Measurements from ENCODE around the gene DNAJB11. TPM values are rescaled to one million over a fixed set of nuclear protein-coding genes. Genes with fewer than 3 reads are reported as not detected.

The DNAJB11 gene
- 10 to 100 TPM; 20.1 to 70.9 (median 36.2) TPM for total RNA-seq
- 10 to 100 TPM; 41.8 to 93.2 (median 50.1) TPM for polyA plus RNA-seq
- long read RNA-seq, donor 1, full-length matches to known transcripts, result 24 of 24 reads
- long read RNA-seq, donor 1, partial matches to known transcripts, result 0 of 24 reads
- long read RNA-seq, donor 1, other reads (novel, unspliced or antisense), result 0 of 24 reads
- long read RNA-seq, donor 2, transcript DNAJB11-201 (10 exons, 1,688 nt), result major isoform, 18 of 28 reads
- long read RNA-seq, donor 2, partial matches to known transcripts, result 9 of 28 reads
- long read RNA-seq, donor 2, other reads (novel, unspliced or antisense), result 0 of 28 reads
- long read RNA-seq, donor 3, full-length matches to known transcripts, result 22 of 22 reads
- long read RNA-seq, donor 3, partial matches to known transcripts, result 0 of 22 reads
- long read RNA-seq, donor 3, other reads (novel, unspliced or antisense), result 0 of 22 reads
- long read RNA-seq, donor 4, transcript DNAJB11-201 (10 exons, 1,688 nt), result major isoform, 20 of 20 reads
- long read RNA-seq, donor 4, partial matches to known transcripts, result 0 of 20 reads
- long read RNA-seq, donor 4, other reads (novel, unspliced or antisense), result 0 of 20 reads
- long read RNA-seq, donor 5, transcript DNAJB11-201 (10 exons, 1,688 nt), result major isoform, 56 of 56 reads
- long read RNA-seq, donor 5, partial matches to known transcripts, result 0 of 56 reads
- long read RNA-seq, donor 5, other reads (novel, unspliced or antisense), result 0 of 56 reads
- long read RNA-seq, donor 6, transcript DNAJB11-201 (10 exons, 1,688 nt), result major isoform, 25 of 27 reads
- long read RNA-seq, donor 6, partial matches to known transcripts, result 2 of 27 reads
- long read RNA-seq, donor 6, other reads (novel, unspliced or antisense), result 0 of 27 reads
- long read RNA-seq, donor 7, full-length matches to known transcripts, result 10 of 10 reads
- long read RNA-seq, donor 7, partial matches to known transcripts, result 0 of 10 reads
- long read RNA-seq, donor 7, other reads (novel, unspliced or antisense), result 0 of 10 reads
- long read RNA-seq, donor 8, full-length matches to known transcripts, result 27 of 33 reads
- long read RNA-seq, donor 8, partial matches to known transcripts, result 6 of 33 reads
- long read RNA-seq, donor 8, other reads (novel, unspliced or antisense), result 0 of 33 reads
- long read RNA-seq, donor 9, full-length matches to known transcripts, result 6 of 6 reads
- long read RNA-seq, donor 9, partial matches to known transcripts, result 0 of 6 reads
- long read RNA-seq, donor 9, other reads (novel, unspliced or antisense), result 0 of 6 reads
- long read RNA-seq, donor 10, transcript DNAJB11-201 (10 exons, 1,688 nt), result major isoform, 13 of 13 reads
- long read RNA-seq, donor 10, partial matches to known transcripts, result 0 of 13 reads
- long read RNA-seq, donor 10, other reads (novel, unspliced or antisense), result 0 of 13 reads

DNA sequence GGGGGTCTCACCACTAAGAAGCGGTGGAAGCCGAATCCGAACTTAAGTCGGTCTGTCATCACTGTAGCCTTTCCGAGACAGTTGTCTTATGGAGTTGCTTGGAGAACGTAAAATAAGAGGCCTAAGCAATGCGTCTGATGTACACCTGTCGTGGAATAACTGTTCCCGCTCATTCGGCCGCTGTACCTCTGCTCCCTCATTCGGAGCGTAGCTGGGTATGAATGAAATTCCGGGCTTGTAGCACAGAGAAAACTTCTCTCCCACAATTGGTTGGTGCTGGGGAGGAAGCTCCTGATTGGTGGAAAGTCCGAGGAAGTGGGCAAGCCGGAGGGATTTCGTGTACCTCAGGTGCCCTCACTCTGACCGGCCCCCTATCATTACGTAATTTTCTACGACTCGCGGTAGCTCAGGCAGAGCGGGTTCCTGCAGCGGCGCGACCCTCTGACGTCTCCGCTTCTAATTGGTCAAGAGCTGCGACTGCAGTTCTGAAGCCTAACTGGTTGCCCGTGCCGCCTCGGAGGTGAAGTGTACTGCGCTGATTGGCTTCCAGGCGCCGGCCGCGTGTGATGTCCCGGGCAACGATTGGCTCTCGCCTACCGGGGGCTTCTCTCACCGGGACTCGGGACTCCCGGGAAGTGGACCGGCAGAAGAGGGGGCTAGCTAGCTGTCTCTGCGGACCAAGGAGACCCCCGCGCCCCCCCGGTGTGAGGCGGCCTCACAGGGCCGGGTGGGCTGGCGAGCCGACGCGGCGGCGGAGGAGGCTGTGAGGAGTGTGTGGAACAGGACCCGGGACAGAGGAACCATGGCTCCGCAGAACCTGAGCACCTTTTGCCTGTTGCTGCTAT lies at the start of gene DNAJB11:
TSS of gene DNAJB11 (plus strand) at position 625 of the 845 bp plus-strand sequence. CDS start at position 803, 178 bp downstream.
- peak within 1 kb of the TSS; percentile 88 to 97 (median 92) for H3K27ac ChIP-seq
- TF ChIP-seq POLR2A (IDR thresholded peaks at IDR 0.05), result peak; percentile 79 to 92
- TF ChIP-seq, protein P1, sequence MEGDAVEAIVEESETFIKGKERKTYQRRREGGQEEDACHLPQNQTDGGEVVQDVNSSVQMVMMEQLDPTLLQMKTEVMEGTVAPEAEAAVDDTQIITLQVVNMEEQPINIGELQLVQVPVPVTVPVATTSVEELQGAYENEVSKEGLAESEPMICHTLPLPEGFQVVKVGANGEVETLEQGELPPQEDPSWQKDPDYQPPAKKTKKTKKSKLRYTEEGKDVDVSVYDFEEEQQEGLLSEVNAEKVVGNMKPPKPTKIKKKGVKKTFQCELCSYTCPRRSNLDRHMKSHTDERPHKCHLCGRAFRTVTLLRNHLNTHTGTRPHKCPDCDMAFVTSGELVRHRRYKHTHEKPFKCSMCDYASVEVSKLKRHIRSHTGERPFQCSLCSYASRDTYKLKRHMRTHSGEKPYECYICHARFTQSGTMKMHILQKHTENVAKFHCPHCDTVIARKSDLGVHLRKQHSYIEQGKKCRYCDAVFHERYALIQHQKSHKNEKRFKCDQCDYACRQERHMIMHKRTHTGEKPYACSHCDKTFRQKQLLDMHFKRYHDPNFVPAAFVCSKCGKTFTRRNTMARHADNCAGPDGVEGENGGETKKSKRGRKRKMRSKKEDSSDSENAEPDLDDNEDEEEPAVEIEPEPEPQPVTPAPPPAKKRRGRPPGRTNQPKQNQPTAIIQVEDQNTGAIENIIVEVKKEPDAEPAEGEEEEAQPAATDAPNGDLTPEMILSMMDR (IDR thresholded peaks at IDR 0.05), result no peak
- peak; percentile 98 to 100 (median 100) for DNase-seq
- H3K4me3 ChIP-seq, result peak within 1 kb of the TSS; percentile 75 to 96 (median 89)
- whole genome bisulfite sequencing, 4 donors, result 0 to 1% (median 1%) methylated on average over 14 to 59 of the region's 59 CpGs
- peaks cover 23 to 37% of the 10 kb centered on the region in 2 donors for H3K4me1 ChIP-seq (replicated peaks in 1 of 2)
- no peaks in the 10 kb centered on the region for H3K27me3 ChIP-seq
- intact Hi-C loops (cut with DNase I), result no loop called here
- peaks cover 0 to 21% of the 10 kb centered on the region in 2 donors for H3K36me3 ChIP-seq (replicated peaks in 1 of 2)
- no peaks in the 10 kb centered on the region for H3K9me3 ChIP-seq (replicated peaks in 1 of 3)

DNA sequence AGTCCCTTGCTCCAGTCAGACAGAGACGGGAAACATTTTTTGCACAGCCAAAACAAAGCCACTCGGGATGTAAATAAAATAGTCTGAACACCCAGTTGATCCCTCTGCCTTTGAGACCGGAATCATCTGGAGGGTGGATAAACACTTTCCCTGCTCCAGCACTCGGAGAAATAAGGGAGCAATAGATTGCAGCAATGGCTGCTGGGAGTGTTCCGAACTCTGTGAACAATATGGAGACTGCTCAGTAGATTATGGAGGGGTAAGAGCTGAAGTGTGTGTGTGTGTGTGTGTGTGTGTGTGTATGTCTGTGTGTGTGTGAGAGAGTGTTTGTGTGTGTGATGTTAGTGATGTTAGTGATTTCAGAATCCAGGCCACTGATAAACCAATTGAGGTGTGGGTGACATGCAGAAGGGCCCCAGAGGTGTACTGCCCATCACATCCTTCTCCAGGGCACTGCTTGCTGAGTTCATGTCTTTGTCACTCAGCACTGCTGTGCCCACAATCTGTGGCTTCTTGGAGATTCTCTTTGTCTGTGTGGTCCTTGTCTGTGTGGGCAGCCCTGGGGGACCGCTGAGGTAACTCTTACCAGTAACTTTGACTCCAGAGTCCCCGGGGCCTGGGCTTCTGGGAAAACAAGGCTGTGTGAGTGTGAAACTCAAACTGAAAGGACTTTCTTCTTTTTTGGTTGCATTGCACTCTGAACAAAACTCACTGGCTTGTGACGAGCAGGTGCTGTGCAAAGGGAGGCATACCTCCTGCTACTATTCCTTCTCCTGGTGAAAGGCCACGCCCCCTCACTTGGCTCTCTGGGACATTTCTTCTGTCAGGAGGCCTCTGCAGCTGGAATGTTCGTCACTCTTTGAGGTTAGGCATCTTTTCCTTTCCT lies 49.3 kb upstream of the DNAJB11 start:
- Histone ChIP-seq H3K4me1 (replicated peaks in 1 of 2) (no peaks in the 10 kb centered on the region), H3K27ac (no peak overlapping the region), H3K4me3 (no peak overlapping the region), H3K9me3 (replicated peaks in 1 of 3) (no peaks in the 10 kb centered on the region), H3K27me3 (peaks cover 6% of the 10 kb centered on the region), H3K36me3 (replicated peaks in 1 of 2) (no peaks in the 10 kb centered on the region)
- TF ChIP-seq, protein P1 (IDR thresholded peaks at IDR 0.05), result no peak
- no peak for TF ChIP-seq POLR2A (IDR thresholded peaks at IDR 0.05)
- WGBS, 4 donors, result 75 to 80% (median 78%) methylated on average over 9 to 10 of the region's 10 CpGs
- intact Hi-C loops (cut with DNase I), result no loop called here
- DNase-seq, result no peak

DNA sequence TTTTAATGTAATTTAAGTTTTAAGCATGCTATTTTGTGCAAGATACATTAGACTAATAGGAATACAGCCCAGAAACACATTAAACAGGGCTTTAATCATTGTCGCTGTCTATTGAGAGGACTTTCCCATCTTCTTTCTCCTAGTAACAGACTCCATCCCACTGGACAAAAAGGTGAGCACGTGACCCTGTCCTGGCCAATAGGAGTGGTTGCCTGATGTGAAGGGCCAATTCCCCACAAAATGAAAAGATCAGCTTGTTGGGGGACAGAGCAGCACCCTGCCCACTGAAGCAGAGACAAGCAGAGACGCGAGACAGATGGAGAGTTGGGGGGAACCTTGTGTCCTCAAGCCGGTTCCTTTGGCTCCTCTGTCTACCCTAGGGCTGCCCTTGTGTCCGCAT lies 47.5 kb upstream of the DNAJB11 start:
- DNase-seq, result no peak
- Histone ChIP-seq H3K4me1 (replicated peaks in 1 of 2) (no peaks in the 10 kb centered on the region), H3K4me3 (no peak overlapping the region), H3K27ac (no peak overlapping the region), H3K27me3 (peaks cover 6% of the 10 kb centered on the region), H3K36me3 (replicated peaks in 1 of 2) (no peaks in the 10 kb centered on the region), H3K9me3 (replicated peaks in 1 of 3) (no peaks in the 10 kb centered on the region)
- TF ChIP-seq POLR2A (IDR thresholded peaks at IDR 0.05), result no peak
- TF ChIP-seq, protein P1 (IDR thresholded peaks at IDR 0.05), result no peak
- 78 to 92% (median 84%) methylated on average over 6 of the region's 6 CpGs for WGBS, 4 donors
- intact Hi-C loops (cut with DNase I), result no loop called here
